ENCODE measurements around the gene CCDC169. TPM values are rescaled to one million over a fixed set of nuclear protein-coding genes. Genes with fewer than 3 reads are reported as not detected.

The CCDC169 gene
- total and polyA plus RNA-seq, 2 of the 13 experiments (the other 11 are each of a cell fraction or from before 2014, with no cell fraction given) = 0.25 to 0.33 TPM

DNA sequence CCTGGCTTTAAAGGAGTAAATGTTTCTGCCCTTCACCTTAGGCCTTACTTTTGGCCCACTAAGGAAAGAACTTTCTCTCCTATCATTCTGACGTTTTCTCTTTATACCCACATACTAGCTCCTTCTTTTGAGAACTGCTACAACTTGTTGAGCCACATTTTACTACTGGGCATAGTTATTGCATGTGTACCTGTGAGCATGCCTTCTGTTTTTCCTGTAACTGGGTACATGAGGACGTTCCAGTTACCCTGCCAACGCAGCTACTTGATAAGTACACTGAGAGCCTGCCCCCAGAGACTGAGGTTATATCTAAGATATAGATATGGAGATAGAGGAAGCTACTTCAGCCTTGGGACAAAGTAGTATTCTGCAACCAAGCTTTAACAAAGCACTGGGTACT lies 3.5 kb downstream of the CCDC169 start:
- H3K36me3 ChIP-seq (replicated peaks in 1 of 2; ENCODE audit: control insufficient read depth in 1 of 2, insufficient read depth in 2 of 2, low read length in 2 of 2) = no peaks in the 10 kb centered on the region
- ATAC-seq (no peak), DNase-seq (ENCODE audit: low spot score) (no peak), FAIRE-seq (no peak)
- intact Hi-C loops (cut with micrococcal nuclease; ENCODE audit: unreplicated experiment) = no loop called here
- BruUV-seq (replicated peaks) = no TSS peak
- H3K9ac ChIP-seq (ENCODE audit: insufficient read depth, low read depth, low read length) = no peak overlapping the region
- H3K4me2 ChIP-seq (ENCODE audit: low read depth, low read length) = no peak overlapping the region
- H3K27me3 ChIP-seq (ENCODE audit: control insufficient read depth in 1 of 2, insufficient read depth in 2 of 2, low read length in 2 of 2) = peaks cover 0 to 7% of the 10 kb centered on the region in 2 experiments; a peak in 3 of 5 replicates
- ChIA-PET CTCF (ENCODE audit: low intra/inter-chr PET ratio, low total read pairs) (no interaction called here), POLR2A (no interaction called here)
- H2AFZ ChIP-seq (ENCODE audit: low read length) = no peak overlapping the region
- no peaks in the 10 kb centered on the region for H4K20me1 ChIP-seq (ENCODE audit: insufficient read depth, low read length)
- WGBS (ENCODE audit: low lambda C conversion rate) = 27% methylated on average over 3 of the region's 3 CpGs
- H3K9me3 ChIP-seq (ENCODE audit: low read length) = peaks cover 16% of the 10 kb centered on the region
- no peaks in the 10 kb centered on the region for H3K79me2 ChIP-seq (ENCODE audit: insufficient read depth, low read length)
- H3K4me3 ChIP-seq (replicated peaks in 1 of 3; ENCODE audit: insufficient read depth in 1 of 3, low read depth in 2 of 3, low read length in 3 of 3) = no peak overlapping the region
- no peaks in the 10 kb centered on the region for H3K4me1 ChIP-seq (ENCODE audit: insufficient read depth, low read length)
- no peak overlapping the region for H3K27ac ChIP-seq (ENCODE audit: extremely low read length, insufficient read depth, low read length)
- in situ Hi-C loops (cut with HindIII; ENCODE audit: extremely low pct_ligation_motif_present, low pct_unique_long_range_greater_than_20kb) = no loop called here
- TF ChIP-seq, protein P1, sequence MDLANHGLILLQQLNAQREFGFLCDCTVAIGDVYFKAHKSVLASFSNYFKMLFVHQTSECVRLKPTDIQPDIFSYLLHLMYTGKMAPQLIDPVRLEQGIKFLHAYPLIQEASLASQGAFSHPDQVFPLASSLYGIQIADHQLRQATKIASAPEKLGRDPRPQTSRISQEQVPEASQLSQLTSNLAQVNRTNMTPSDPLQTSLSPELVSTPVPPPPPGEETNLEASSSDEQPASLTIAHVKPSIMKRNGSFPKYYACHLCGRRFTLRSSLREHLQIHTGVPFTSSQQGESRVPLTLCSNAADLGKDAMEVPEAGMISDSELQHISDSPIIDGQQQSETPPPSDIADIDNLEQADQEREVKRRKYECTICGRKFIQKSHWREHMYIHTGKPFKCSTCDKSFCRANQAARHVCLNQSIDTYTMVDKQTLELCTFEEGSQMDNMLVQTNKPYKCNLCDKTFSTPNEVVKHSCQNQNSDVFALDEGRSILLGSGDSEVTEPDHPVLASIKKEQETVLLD (CRISPR knock-in tag; IDR thresholded peaks at IDR 0.05; ENCODE audit: low read depth) = no peak
- TF ChIP-seq, protein P2, sequence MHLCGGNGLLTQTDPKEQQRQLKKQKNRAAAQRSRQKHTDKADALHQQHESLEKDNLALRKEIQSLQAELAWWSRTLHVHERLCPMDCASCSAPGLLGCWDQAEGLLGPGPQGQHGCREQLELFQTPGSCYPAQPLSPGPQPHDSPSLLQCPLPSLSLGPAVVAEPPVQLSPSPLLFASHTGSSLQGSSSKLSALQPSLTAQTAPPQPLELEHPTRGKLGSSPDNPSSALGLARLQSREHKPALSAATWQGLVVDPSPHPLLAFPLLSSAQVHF (CRISPR knock-in tag; IDR thresholded peaks at IDR 0.05) = no peak
- TF ChIP-seq NCOR1 (IDR thresholded peaks at IDR 0.05; ENCODE audit: borderline replicate concordance, low read length) (no peak), TAF1 (CRISPR knock-in tag; IDR thresholded peaks at IDR 0.05) (no peak), AKNA (CRISPR knock-in tag; IDR thresholded peaks at IDR 0.05; ENCODE audit: borderline replicate concordance) (no peak), ZNF431 (CRISPR knock-in tag; IDR thresholded peaks at IDR 0.05; ENCODE audit: borderline replicate concordance, low read depth) (no peak), NR2F2 (IDR thresholded peaks at IDR 0.05; ENCODE audit: borderline replicate concordance, low read depth) (no peak), CCDC6 (CRISPR knock-in tag; IDR thresholded peaks at IDR 0.05) (no peak), CBX2 (IDR thresholded peaks at IDR 0.05; ENCODE audit: low read depth, low read length) (no peak), CBX2 (CRISPR knock-in tag; IDR thresholded peaks at IDR 0.05; ENCODE audit: low read depth) (no peak)
- TF ChIP-seq, protein P3, sequence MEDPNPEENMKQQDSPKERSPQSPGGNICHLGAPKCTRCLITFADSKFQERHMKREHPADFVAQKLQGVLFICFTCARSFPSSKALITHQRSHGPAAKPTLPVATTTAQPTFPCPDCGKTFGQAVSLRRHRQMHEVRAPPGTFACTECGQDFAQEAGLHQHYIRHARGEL (CRISPR knock-in tag; IDR thresholded peaks at IDR 0.05) = no peak
- TF ChIP-seq, protein P4, sequence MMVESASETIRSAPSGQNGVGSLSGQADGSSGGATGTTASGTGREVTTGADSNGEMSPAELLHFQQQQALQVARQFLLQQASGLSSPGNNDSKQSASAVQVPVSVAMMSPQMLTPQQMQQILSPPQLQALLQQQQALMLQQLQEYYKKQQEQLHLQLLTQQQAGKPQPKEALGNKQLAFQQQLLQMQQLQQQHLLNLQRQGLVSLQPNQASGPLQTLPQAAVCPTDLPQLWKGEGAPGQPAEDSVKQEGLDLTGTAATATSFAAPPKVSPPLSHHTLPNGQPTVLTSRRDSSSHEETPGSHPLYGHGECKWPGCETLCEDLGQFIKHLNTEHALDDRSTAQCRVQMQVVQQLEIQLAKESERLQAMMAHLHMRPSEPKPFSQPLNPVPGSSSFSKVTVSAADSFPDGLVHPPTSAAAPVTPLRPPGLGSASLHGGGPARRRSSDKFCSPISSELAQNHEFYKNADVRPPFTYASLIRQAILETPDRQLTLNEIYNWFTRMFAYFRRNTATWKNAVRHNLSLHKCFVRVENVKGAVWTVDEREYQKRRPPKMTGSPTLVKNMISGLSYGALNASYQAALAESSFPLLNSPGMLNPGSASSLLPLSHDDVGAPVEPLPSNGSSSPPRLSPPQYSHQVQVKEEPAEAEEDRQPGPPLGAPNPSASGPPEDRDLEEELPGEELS (CRISPR knock-in tag; IDR thresholded peaks at IDR 0.05) = no peak
- TF ChIP-seq, protein P5, sequence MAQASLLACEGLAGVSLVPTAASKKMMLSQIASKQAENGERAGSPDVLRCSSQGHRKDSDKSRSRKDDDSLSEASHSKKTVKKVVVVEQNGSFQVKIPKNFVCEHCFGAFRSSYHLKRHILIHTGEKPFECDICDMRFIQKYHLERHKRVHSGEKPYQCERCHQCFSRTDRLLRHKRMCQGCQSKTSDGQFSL (CRISPR knock-in tag; IDR thresholded peaks at IDR 0.05) = no peak
